K562 (cell line): ENCODE data around the gene ZDHHC24. TPM values are rescaled to one million over a fixed set of nuclear protein-coding genes. Genes with fewer than 3 reads are reported as not detected.
A peak's percentile ranks its signal among the peaks of the same experiment; 100 is the strongest.

Source experiments
- ATF4 ChIP-seq: fragments of 450-650 bp; formaldehyde crosslinking; IDR thresholded peaks from 2 replicates; pipeline ENCODE4 v1.4.0; 2022; ENCODE audit warnings: mild to moderate bottlenecking, moderate library complexity
- C11orf30 ChIP-seq: fragments of 450-650 bp; IDR thresholded peaks from 2 replicates; pipeline ENCODE4 v1.6.1; 2016; ENCODE audit warnings: low read depth, mild to moderate bottlenecking
- CSDE1 ChIP-seq, 2 experiments: fragments of 450-650 bp; IDR thresholded peaks; 2 replicates each; pipeline ENCODE4 v1.6.1; 2016; ENCODE audit warnings: mild to moderate bottlenecking in 1 of 2
- ELF1 ChIP-seq: fragments of 200-800 bp; sonication (Bioruptor generic); IDR thresholded peaks from 2 replicates; pipeline ENCODE4 v1.6.1; 2016; ENCODE audit warnings: missing genetic modification characterization, missing compliant biosample characterization
- FOS ChIP-seq: IDR thresholded peaks from 3 replicates; pipeline ENCODE4 v1.6.1; 2011; ENCODE audit not compliant: insufficient read length; ENCODE audit errors: extremely low read depth
- HNRNPK ChIP-seq: fragments of 200-400 bp; formaldehyde crosslinking; IDR thresholded peaks from one replicate; pipeline ENCODE4 v1.6.1; 2018; ENCODE audit warnings: mild to moderate bottlenecking, low read depth, low read length; ENCODE audit not compliant: poor library complexity, severe bottlenecking
- KDM4B ChIP-seq, 2 experiments: fragments of 450-650 bp in 1 of 2; sonication (generic) in 1 of 2; IDR thresholded peaks; 2 replicates each; pipeline ENCODE4 v1.6.1; 2016 to 2017; ENCODE audit warnings: borderline replicate concordance in 2 of 2, antibody characterized with exemption in 1 of 2, low read depth in 1 of 2, mild to moderate bottlenecking in 1 of 2
- MTA2 ChIP-seq: fragments of 450-650 bp; IDR thresholded peaks from 2 replicates; pipeline ENCODE4 v1.6.1; 2016; ENCODE audit warnings: low read depth
- NEUROD1 ChIP-seq: fragments of 150-350 bp; IDR thresholded peaks from 2 replicates; pipeline ENCODE4 v1.6.1; 2014; ENCODE audit warnings: borderline replicate concordance, low read length, low read depth; ENCODE audit not compliant: partially characterized antibody
- PHB2 ChIP-seq: fragments of 450-650 bp; IDR thresholded peaks from 2 replicates; pipeline ENCODE4 v1.6.1; 2017; ENCODE audit warnings: low read depth
- PRPF4 ChIP-seq: fragments of 200-400 bp; formaldehyde crosslinking; IDR thresholded peaks from one replicate; pipeline ENCODE4 v1.6.1; 2017; ENCODE audit warnings: low read length, low read depth, mild to moderate bottlenecking; ENCODE audit not compliant: insufficient read depth, poor library complexity, severe bottlenecking
- RBFOX2 ChIP-seq: fragments of 200-400 bp; formaldehyde crosslinking; IDR thresholded peaks from 2 replicates; pipeline ENCODE4 v1.6.1; 2017; ENCODE audit warnings: low read depth, mild to moderate bottlenecking, low read length, moderate library complexity
- SP2 ChIP-seq: IDR thresholded peaks from 2 replicates; pipeline ENCODE4 v1.6.1; 2011; ENCODE audit warnings: mild to moderate bottlenecking, low read depth, low read length, moderate library complexity; ENCODE audit not compliant: poor library complexity, severe bottlenecking; ENCODE audit errors: extremely low read depth
- STAG1 ChIP-seq: sonication (generic); formaldehyde crosslinking; IDR thresholded peaks from 2 replicates; pipeline ENCODE4 v1.5.0; 2020; ENCODE audit warnings: missing genetic modification reagents, borderline replicate concordance
- THRAP3 ChIP-seq: fragments of 450-650 bp; IDR thresholded peaks from 2 replicates; pipeline ENCODE4 v1.6.1; 2016; ENCODE audit warnings: mild to moderate bottlenecking, inconsistent platforms, borderline replicate concordance
- polyA plus RNA-seq, 8 experiments: library from polyadenylated mRNA; depleted of rRNA in 4 of 8; stranded (reverse) in 5 of 8; unstranded in 3 of 8; fragments of >200 nt; fragmentation: Nextera tagmentation in 2 of 8; fragmentation: Illumina TruSeq in 1 of 8; extraction: Ambion mirVana in 2 of 8; extraction: Trizol in 1 of 8; gene quantifications; 2 replicates each; pipeline versions ENCODE4 v1.2.1 to v1.2.3, GENCODE V29; 2011 to 2014; ENCODE audit warnings: inconsistent platforms in 1 of 8, missing spikeins in 1 of 8
- total RNA-seq, 7 experiments: library from RNA; depleted of rRNA in 6 of 7; stranded (reverse); fragments of >200 nt in 6 of 7; fragmentation: Illumina TruSeq in 2 of 7; extraction: Trizol in 2 of 7; gene quantifications; 2 replicates each; pipeline versions ENCODE4 v1.2.1 to v1.2.3, GENCODE V29; 2011 to 2021; ENCODE audit warnings: low replicate concordance in 1 of 7
- TF ChIP-seq, protein P1 (sequence below): fragments of 450-650 bp; IDR thresholded peaks from 2 replicates; pipeline ENCODE4 v1.6.1; 2016; ENCODE audit warnings: mild to moderate bottlenecking, moderate library complexity

The ZDHHC24 gene
- total and polyA plus RNA-seq, 9 of the 15 experiments (the other 6 are each of a cell fraction or from before 2014, with no cell fraction given), result 0.45 to 11.2 (median 2.7) TPM

GRCh38 chr11:66545701-66546367, at the start of gene ZDHHC24 (continued):
- TF ChIP-seq SP2 (peak; percentile 67), C11orf30 (no peak), FOS (peak; percentile 84), ATF4 (no peak), THRAP3 (no peak), NEUROD1 (peak; percentile 76), PHB2 (no peak), KDM4B (IDR thresholded peaks at IDR 0.05; ENCODE audit: borderline replicate concordance in 2 of 2, low read depth in 1 of 2) (no peak; a peak in 1 of 4 replicates), RBFOX2 (peak; percentile 93), ELF1 (tag) (peak; percentile 97), MTA2 (no peak), HNRNPK (peak; percentile 81), STAG1 (CRISPR knock-in tag) (no peak), PRPF4 (no peak), CSDE1 (IDR thresholded peaks at IDR 0.05) (no peak)
- TF ChIP-seq, protein P1, sequence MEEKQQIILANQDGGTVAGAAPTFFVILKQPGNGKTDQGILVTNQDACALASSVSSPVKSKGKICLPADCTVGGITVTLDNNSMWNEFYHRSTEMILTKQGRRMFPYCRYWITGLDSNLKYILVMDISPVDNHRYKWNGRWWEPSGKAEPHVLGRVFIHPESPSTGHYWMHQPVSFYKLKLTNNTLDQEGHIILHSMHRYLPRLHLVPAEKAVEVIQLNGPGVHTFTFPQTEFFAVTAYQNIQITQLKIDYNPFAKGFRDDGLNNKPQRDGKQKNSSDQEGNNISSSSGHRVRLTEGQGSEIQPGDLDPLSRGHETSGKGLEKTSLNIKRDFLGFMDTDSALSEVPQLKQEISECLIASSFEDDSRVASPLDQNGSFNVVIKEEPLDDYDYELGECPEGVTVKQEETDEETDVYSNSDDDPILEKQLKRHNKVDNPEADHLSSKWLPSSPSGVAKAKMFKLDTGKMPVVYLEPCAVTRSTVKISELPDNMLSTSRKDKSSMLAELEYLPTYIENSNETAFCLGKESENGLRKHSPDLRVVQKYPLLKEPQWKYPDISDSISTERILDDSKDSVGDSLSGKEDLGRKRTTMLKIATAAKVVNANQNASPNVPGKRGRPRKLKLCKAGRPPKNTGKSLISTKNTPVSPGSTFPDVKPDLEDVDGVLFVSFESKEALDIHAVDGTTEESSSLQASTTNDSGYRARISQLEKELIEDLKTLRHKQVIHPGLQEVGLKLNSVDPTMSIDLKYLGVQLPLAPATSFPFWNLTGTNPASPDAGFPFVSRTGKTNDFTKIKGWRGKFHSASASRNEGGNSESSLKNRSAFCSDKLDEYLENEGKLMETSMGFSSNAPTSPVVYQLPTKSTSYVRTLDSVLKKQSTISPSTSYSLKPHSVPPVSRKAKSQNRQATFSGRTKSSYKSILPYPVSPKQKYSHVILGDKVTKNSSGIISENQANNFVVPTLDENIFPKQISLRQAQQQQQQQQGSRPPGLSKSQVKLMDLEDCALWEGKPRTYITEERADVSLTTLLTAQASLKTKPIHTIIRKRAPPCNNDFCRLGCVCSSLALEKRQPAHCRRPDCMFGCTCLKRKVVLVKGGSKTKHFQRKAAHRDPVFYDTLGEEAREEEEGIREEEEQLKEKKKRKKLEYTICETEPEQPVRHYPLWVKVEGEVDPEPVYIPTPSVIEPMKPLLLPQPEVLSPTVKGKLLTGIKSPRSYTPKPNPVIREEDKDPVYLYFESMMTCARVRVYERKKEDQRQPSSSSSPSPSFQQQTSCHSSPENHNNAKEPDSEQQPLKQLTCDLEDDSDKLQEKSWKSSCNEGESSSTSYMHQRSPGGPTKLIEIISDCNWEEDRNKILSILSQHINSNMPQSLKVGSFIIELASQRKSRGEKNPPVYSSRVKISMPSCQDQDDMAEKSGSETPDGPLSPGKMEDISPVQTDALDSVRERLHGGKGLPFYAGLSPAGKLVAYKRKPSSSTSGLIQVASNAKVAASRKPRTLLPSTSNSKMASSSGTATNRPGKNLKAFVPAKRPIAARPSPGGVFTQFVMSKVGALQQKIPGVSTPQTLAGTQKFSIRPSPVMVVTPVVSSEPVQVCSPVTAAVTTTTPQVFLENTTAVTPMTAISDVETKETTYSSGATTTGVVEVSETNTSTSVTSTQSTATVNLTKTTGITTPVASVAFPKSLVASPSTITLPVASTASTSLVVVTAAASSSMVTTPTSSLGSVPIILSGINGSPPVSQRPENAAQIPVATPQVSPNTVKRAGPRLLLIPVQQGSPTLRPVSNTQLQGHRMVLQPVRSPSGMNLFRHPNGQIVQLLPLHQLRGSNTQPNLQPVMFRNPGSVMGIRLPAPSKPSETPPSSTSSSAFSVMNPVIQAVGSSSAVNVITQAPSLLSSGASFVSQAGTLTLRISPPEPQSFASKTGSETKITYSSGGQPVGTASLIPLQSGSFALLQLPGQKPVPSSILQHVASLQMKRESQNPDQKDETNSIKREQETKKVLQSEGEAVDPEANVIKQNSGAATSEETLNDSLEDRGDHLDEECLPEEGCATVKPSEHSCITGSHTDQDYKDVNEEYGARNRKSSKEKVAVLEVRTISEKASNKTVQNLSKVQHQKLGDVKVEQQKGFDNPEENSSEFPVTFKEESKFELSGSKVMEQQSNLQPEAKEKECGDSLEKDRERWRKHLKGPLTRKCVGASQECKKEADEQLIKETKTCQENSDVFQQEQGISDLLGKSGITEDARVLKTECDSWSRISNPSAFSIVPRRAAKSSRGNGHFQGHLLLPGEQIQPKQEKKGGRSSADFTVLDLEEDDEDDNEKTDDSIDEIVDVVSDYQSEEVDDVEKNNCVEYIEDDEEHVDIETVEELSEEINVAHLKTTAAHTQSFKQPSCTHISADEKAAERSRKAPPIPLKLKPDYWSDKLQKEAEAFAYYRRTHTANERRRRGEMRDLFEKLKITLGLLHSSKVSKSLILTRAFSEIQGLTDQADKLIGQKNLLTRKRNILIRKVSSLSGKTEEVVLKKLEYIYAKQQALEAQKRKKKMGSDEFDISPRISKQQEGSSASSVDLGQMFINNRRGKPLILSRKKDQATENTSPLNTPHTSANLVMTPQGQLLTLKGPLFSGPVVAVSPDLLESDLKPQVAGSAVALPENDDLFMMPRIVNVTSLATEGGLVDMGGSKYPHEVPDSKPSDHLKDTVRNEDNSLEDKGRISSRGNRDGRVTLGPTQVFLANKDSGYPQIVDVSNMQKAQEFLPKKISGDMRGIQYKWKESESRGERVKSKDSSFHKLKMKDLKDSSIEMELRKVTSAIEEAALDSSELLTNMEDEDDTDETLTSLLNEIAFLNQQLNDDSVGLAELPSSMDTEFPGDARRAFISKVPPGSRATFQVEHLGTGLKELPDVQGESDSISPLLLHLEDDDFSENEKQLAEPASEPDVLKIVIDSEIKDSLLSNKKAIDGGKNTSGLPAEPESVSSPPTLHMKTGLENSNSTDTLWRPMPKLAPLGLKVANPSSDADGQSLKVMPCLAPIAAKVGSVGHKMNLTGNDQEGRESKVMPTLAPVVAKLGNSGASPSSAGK, result no peak
